Sigmoid colon (tissue), 4 donors: ENCODE data around the gene OSBP2.

Experiments
- CTCF ChIP-seq, 4 experiments: fragments of 450-650 bp in 3 of 4; fragments of 200-600 bp in 1 of 4; IDR thresholded peaks; one replicate each; pipeline ENCODE4 v1.5.1; 2016 to 2019; ENCODE audit warnings: antibody characterized with exemption in 4 of 4, mild to moderate bottlenecking in 3 of 4, moderate library complexity in 2 of 4
- POLR2AphosphoS5 ChIP-seq, 4 donors: sonication (generic); formaldehyde crosslinking; IDR thresholded peaks; one replicate each; pipeline ENCODE4 v1.6.1; 2017; ENCODE audit warnings: antibody characterized with exemption in 4 of 4

- TF ChIP-seq POLR2AphosphoS5 (IDR thresholded peaks at IDR 0.05) (no peak), CTCF (IDR thresholded peaks at IDR 0.05) (no peak)
Measured at GRCh38 chr22:30826670-30827355, 132.1 kb downstream of the OSBP2 start.
